Type B pancreatic cell (in vitro differentiated cells): ENCODE data around the gene SLC26A1. TPM values are rescaled to one million over a fixed set of nuclear protein-coding genes. Genes with fewer than 3 reads are reported as not detected.

Experiments
- DNase-seq: peaks from one replicate; pipeline ENCODE4 v3.0.0; 2021; ENCODE audit warnings: mixed read lengths; ENCODE audit not compliant: unreplicated experiment; ENCODE audit errors: extremely low spot score
- H3K27ac Mint-ChIP-seq: 2 replicates; pipeline ENCODE4 v1.8.0; 2021; ENCODE audit warnings: mild to moderate bottlenecking, mixed read lengths
- H3K27me3 Mint-ChIP-seq: 2 replicates; pipeline ENCODE4 v1.8.0; 2021; ENCODE audit warnings: mixed read lengths
- H3K36me3 Mint-ChIP-seq: 2 replicates; pipeline ENCODE4 v1.8.0; 2021; ENCODE audit warnings: mixed read lengths
- H3K4me1 Mint-ChIP-seq: one replicate; pipeline ENCODE4 v1.8.0; 2021; ENCODE audit warnings: mixed read lengths; ENCODE audit not compliant: unreplicated experiment
- H3K4me3 Mint-ChIP-seq: 2 replicates; pipeline ENCODE4 v1.8.0; 2021; ENCODE audit warnings: mild to moderate bottlenecking, mixed read lengths
- H3K9me3 Mint-ChIP-seq: 2 replicates; pipeline ENCODE4 v1.8.0; 2021; ENCODE audit warnings: mixed read lengths
- total RNA-seq: library from RNA; stranded (reverse); gene quantifications from 2 replicates; pipeline ENCODE4 v1.2.1, GENCODE V29; 2021; ENCODE audit warnings: low replicate concordance
- TF ChIP-seq, protein P1 (sequence below): fragments of 200-600 bp; sonication (generic); conservative IDR thresholded peaks from 2 replicates; pipeline ENCODE4 v1.5.0; 2021; ENCODE audit warnings: antibody characterized with exemption, mild to moderate bottlenecking

Gene SLC26A1
- total RNA-seq, 1 donor from 2014 or later, result 2.8 TPM

GRCh38 chr4:1035510-1035909 lies 42.3 kb upstream of the SLC26A1 start:
- Mint-ChIP-seq H3K9me3 (no peaks in the 10 kb centered on the region), H3K4me3 (no peak overlapping the region), H3K27me3 (no peaks in the 10 kb centered on the region), H3K36me3 (no peaks in the 10 kb centered on the region), H3K27ac (no peak overlapping the region), H3K4me1 (peaks cover 4% of the 10 kb centered on the region)
- TF ChIP-seq, protein P1, sequence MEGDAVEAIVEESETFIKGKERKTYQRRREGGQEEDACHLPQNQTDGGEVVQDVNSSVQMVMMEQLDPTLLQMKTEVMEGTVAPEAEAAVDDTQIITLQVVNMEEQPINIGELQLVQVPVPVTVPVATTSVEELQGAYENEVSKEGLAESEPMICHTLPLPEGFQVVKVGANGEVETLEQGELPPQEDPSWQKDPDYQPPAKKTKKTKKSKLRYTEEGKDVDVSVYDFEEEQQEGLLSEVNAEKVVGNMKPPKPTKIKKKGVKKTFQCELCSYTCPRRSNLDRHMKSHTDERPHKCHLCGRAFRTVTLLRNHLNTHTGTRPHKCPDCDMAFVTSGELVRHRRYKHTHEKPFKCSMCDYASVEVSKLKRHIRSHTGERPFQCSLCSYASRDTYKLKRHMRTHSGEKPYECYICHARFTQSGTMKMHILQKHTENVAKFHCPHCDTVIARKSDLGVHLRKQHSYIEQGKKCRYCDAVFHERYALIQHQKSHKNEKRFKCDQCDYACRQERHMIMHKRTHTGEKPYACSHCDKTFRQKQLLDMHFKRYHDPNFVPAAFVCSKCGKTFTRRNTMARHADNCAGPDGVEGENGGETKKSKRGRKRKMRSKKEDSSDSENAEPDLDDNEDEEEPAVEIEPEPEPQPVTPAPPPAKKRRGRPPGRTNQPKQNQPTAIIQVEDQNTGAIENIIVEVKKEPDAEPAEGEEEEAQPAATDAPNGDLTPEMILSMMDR, result no peak
- no peak for DNase-seq

DNA sequence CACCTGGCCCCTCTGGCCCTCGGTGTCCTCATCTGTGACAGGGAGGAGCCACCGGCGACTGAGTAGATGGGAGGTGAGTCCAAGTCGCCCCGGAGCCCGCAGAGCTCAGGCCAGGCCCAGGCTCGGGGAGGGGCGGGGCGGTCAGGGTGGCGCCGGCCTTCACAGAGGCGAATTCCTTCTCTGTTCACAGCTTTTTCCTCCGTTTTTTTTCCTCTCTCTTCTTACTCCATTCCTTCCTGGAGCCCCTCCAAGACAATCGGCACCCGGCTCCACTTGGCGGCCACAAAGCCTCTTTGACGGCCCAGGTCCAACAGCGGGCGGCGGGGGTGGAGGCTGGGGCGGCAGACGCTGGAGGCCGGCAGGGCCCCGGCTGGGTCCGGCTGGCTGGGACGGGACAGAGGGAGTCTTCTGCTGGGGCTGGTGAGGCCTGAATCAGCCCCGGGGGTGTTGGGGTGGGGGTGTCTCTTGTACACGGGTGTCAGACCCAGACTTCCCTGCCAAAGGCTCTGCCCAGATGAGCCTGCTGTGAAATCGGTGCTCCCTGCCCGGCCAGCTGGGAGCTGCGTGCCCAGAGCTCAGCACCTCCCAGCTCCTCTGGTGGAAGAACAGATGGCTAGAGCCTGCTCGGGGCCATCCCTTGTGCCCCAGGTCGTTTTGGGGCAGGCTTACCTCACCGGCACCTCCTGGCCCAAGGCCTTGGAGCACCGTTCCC lies 40.8 kb upstream of the SLC26A1 start:
- H3K4me3 Mint-ChIP-seq, result no peak overlapping the region
- DNase-seq, result no peak

DNA sequence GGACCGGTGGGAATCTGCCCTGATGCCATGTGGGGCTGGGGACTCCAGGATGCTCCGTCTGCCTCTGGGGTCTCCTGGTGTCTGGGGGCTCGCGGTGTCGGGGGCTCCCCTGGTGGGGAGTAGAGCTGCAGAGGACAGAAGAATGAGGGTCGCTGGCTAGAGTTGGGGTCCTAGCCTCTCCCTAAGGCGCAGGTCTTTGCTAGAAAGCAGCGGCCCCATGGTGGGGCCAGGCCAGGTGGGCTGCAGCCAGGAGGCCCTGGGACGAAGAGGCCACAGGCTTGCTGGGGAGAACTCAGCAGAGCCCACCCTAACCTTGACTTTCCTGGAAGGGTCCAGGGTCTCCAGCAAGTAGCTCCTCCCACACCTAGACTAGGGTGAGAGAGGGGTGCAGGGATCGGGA lies 39.7 kb upstream of the SLC26A1 start:
- TF ChIP-seq, protein P1, result no peak
- no peaks in the 10 kb centered on the region for H3K9me3 Mint-ChIP-seq
- no peak for DNase-seq
- no peak overlapping the region for H3K4me3 Mint-ChIP-seq
- no peaks in the 10 kb centered on the region for H3K36me3 Mint-ChIP-seq
- H3K27ac Mint-ChIP-seq, result no peak overlapping the region
- H3K27me3 Mint-ChIP-seq, result no peaks in the 10 kb centered on the region
- no peaks in the 10 kb centered on the region for H3K4me1 Mint-ChIP-seq

More for the DNA sequence above, 40.8 kb upstream of the SLC26A1 start:
- H3K27me3 Mint-ChIP-seq, result no peaks in the 10 kb centered on the region
- no peaks in the 10 kb centered on the region for H3K9me3 Mint-ChIP-seq
- no peak overlapping the region for H3K27ac Mint-ChIP-seq
- TF ChIP-seq, protein P1, result no peak
- H3K36me3 Mint-ChIP-seq, result no peaks in the 10 kb centered on the region
- no peaks in the 10 kb centered on the region for H3K4me1 Mint-ChIP-seq

- Mint-ChIP-seq H3K27ac (no peak overlapping the region), H3K9me3 (no peaks in the 10 kb centered on the region), H3K36me3 (no peaks in the 10 kb centered on the region), H3K4me3 (no peak overlapping the region), H3K4me1 (no peaks in the 10 kb centered on the region), H3K27me3 (no peaks in the 10 kb centered on the region)
- TF ChIP-seq, protein P1, result no peak
- no peak for DNase-seq
Measured at GRCh38 chr4:1031956-1032795, 39.0 kb upstream of the SLC26A1 start.

DNA sequence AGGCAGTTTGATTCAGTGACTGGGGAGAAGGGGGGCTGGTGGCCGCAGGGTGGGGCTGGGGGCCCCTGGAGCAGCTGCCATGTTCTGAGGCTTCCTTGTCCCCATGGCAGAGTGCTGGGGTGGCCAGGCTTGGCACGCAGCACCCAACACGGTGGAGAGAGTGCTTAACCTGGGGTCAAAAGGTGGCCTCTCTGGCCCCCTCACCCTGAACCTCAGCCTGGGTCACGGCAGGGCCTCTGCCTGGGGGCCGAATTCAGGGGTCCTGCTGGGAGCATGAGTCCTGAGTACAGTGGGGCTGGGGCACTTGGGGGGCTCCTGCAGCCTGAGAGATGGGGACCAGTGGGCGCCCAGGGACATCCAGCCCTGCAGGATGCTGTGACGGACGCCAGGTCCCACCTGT lies 38.1 kb upstream of the SLC26A1 start:
- Mint-ChIP-seq H3K27me3 (no peaks in the 10 kb centered on the region), H3K27ac (no peak overlapping the region), H3K36me3 (no peaks in the 10 kb centered on the region), H3K4me1 (no peaks in the 10 kb centered on the region), H3K9me3 (no peaks in the 10 kb centered on the region), H3K4me3 (no peak overlapping the region)
- DNase-seq, result no peak
- TF ChIP-seq, protein P1, result no peak
